Activated CD8-positive, alpha-beta memory T cell treated with anti-CD3 and anti-CD28 coated beads, Interleukin-2, amount 10 ng/mL, durations not matched to agents 7 days and 5 days (primary cell): Measurements from ENCODE around the gene WFIKKN2. TPM values are rescaled to one million over a fixed set of nuclear protein-coding genes. Genes with fewer than 3 reads are reported as not detected.

Experiments
- ATAC-seq: fragments of 150-1000 bp; cut with Tn5 transposase; one replicate; pipeline ENCODE4 v1.10.0; 2021; ENCODE audit warnings: moderate library complexity
- CTCF ChIA-PET: fragments of 350-600 bp; sonication (Branson Sonifier 250); formaldehyde crosslinking; loops from one replicate; lab custom pipeline; 2021; ENCODE audit warnings: antibody characterized with exemption; lab: Charles Lee
- DNase-seq: peaks from one replicate; pipeline ENCODE4 v3.0.0-alpha.2; 2020
- H3K27ac Mint-ChIP-seq: one replicate; pipeline ENCODE4 v1.8.0; 2021; ENCODE audit warnings: mild to moderate bottlenecking, mixed read lengths
- H3K27me3 Mint-ChIP-seq: one replicate; pipeline ENCODE4 v1.8.0; 2021; ENCODE audit warnings: mixed read lengths
- H3K36me3 Mint-ChIP-seq: one replicate; pipeline ENCODE4 v1.8.0; 2021; ENCODE audit warnings: mild to moderate bottlenecking, mixed read lengths
- H3K4me1 Mint-ChIP-seq: one replicate; pipeline ENCODE4 v1.8.0; 2021; ENCODE audit warnings: mixed read lengths
- H3K4me3 Mint-ChIP-seq: one replicate; pipeline ENCODE4 v1.8.0; 2021; ENCODE audit warnings: mild to moderate bottlenecking, moderate library complexity, mixed read lengths
- H3K9me3 Mint-ChIP-seq: one replicate; pipeline ENCODE4 v1.8.0; 2022; ENCODE audit warnings: low read depth, mixed read lengths
- total RNA-seq, 2 experiments: library from RNA; stranded (reverse); gene quantifications; one replicate each; pipeline ENCODE4 v1.2.3, GENCODE V29; 2021

Gene WFIKKN2, protein sequence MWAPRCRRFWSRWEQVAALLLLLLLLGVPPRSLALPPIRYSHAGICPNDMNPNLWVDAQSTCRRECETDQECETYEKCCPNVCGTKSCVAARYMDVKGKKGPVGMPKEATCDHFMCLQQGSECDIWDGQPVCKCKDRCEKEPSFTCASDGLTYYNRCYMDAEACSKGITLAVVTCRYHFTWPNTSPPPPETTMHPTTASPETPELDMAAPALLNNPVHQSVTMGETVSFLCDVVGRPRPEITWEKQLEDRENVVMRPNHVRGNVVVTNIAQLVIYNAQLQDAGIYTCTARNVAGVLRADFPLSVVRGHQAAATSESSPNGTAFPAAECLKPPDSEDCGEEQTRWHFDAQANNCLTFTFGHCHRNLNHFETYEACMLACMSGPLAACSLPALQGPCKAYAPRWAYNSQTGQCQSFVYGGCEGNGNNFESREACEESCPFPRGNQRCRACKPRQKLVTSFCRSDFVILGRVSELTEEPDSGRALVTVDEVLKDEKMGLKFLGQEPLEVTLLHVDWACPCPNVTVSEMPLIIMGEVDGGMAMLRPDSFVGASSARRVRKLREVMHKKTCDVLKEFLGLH
- total RNA-seq: not detected

DNA sequence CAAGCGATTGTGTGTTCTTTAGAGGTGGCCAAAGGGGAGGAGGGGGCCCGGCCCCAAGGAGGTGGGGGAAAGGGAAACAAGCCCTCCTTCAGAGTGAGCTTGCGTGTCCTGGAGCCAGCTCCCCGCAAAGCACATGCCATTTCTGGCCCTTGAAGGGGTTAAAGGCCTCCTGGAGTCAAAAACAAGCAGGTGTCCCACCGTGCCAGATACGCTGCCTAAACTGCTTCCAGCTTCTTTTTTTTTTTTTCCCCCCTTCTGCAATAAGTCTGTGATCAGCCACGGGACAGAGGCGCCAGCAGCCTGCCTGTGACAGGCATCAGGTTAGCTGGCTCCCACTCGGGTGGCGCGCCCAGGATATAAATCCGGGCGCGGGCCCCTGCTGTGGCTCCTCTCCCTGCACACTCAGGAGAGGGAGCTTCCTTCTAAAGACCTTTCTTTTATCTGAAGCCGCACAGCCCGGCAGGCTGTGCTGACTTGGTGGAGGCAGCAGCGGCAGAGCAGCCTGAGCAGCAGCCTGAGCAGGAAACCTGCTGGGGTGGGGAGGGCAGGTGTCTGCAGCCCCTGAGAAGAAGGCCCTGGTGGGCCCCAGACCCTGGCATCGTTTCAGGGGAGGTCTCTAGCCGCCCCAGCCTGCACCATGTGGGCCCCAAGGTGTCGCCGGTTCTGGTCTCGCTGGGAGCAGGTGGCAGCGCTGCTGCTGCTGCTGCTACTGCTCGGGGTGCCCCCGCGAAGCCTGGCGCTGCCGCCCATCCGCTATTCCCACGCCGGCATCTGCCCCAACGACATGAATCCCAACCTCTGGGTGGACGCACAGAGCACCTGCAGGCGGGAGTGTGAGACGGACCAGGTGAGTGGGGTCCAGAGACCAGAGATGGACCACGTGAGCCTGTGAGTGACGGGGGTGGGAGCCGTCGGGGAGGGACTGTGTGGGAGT lies at the start of gene WFIKKN2:
Gene WFIKKN2, plus strand, starts transcription at position 286 of the 934 bp plus-strand sequence. Its CDS starts 352 bp downstream, at position 638.
- no peak for ATAC-seq
- H3K4me1 Mint-ChIP-seq: no peaks in the 10 kb centered on the region
- no peaks in the 10 kb centered on the region for H3K9me3 Mint-ChIP-seq
- H3K4me3 Mint-ChIP-seq: no peak within 1 kb of the TSS
- no peak for DNase-seq
- no peaks in the 10 kb centered on the region for H3K36me3 Mint-ChIP-seq
- no peak within 1 kb of the TSS for H3K27ac Mint-ChIP-seq
- peaks cover 17% of the 10 kb centered on the region for H3K27me3 Mint-ChIP-seq
- CTCF ChIA-PET: interaction anchor here (1.1 to 1.5 kb wide), 3 partner anchors 13 to 17 kb away, joined by 3 to 5 read pairs (median 3); no protein-coding TSS in a partner anchor

DNA sequence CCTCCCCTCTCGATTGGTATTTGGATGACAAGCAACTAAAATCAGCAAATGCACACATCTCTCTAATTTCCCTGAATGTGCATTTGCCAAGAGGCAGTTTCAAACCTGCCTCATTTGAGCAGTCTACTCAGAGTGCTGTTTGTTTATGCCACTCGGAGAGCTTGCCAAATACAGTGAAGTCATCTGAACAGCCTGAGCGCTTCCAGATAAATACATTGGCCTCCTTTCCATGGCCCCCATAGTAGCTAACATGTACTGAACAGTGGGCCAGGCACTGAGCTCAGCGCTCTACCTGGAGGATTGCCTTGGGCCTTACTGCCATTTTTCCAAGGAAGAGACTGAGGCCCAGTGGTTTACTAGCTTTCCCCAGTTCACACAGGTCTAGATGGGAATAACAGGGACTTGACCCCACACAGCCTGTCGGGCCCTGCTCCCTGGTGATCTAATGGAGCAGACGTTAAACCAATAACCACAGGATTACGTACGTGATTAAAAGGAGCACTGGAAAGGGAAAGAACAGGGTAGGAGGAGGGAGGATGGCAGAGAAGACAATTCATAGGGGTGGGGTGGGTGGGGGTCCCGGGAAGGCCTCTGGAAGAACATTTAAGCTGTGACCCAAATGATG lies 49.3 kb upstream of the WFIKKN2 start:
- H3K27ac Mint-ChIP-seq: no peak overlapping the region
- H3K9me3 Mint-ChIP-seq: no peaks in the 10 kb centered on the region
- no peak overlapping the region for H3K4me3 Mint-ChIP-seq
- H3K27me3 Mint-ChIP-seq: peaks cover 23% of the 10 kb centered on the region
- no peak for ATAC-seq
- DNase-seq: no peak
- peaks cover 22% of the 10 kb centered on the region for H3K4me1 Mint-ChIP-seq
- H3K36me3 Mint-ChIP-seq: no peaks in the 10 kb centered on the region
- CTCF ChIA-PET: interaction anchor here (0.6 to 7.0 kb wide), 7 partner anchors 16 to 271 kb away, joined by 3 to 57 read pairs (median 6); no protein-coding TSS in a partner anchor

DNA sequence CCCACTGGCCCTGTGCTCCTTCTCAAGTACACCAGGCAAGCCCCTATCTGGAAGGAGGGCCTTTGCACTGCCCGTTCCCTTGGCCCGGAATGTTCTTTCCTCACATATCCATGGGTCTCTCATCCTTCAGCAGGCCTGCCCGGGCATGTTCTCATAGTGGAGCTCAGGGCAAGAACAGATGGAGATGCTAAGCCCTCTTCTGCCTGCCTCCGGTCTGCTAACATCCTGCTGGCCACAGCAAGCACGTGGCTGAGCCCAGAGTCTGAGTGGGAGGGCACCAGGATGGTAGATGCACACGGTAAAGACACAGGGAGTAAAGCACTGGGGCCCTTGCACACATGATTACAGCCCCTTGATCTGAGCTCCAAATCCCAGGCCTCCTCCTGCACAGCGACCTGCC lies 48.3 kb upstream of the WFIKKN2 start:
- Mint-ChIP-seq H3K27me3 (peaks cover 17% of the 10 kb centered on the region), H3K27ac (no peak overlapping the region), H3K4me1 (peaks cover 17% of the 10 kb centered on the region), H3K4me3 (no peak overlapping the region), H3K9me3 (no peaks in the 10 kb centered on the region), H3K36me3 (no peaks in the 10 kb centered on the region)
- ATAC-seq (no peak), DNase-seq (no peak)
- CTCF ChIA-PET: interaction anchor here (1.1 to 7.0 kb wide), 4 partner anchors 16 to 270 kb away, joined by 3 to 57 read pairs (median 21); no protein-coding TSS in a partner anchor

DNA sequence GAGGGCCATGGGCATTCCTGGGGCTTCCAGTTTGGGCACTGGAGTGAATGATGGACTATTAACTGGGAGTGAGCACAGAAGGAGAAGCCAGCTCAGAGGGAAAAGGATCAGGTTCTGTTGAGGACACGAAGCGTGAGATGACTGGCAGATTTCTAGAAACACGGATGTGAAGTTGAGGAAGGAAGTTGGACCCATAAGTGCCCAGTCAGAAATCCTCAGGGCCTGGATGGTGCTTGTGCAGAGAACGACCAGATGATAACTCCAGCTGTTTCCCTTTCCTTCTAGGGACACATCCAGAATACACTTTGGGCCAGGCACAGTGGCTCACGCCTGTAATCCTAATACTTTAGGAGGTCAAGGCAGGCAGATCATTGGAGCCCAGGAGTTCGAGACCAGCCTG lies 44.8 kb upstream of the WFIKKN2 start:
- CTCF ChIA-PET: interaction anchor here (0.7 to 1.7 kb wide), 3 partner anchors 8 to 51 kb away, joined by 3 to 6 read pairs (median 4); no protein-coding TSS in a partner anchor

DNA sequence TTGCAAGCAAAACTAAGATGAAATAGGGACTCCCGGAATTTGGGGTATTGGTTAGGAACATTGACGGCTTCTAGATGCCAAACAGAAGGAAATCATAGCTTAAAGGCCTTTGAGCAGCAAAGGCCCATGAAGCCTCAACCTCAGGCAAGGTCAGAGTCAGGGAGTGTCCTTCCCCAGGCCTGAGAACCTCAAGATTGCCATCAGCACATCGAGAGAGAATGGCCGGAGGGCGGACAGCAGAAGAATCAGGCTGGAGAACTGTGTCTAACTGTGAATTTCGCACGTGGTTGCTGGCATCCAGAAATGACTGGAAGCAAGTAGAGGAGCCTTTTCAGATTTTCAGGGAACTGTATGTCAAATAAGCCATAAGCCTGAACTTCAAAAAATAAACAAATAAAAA lies 43.3 kb upstream of the WFIKKN2 start:
- Mint-ChIP-seq H3K9me3 (no peaks in the 10 kb centered on the region), H3K4me3 (no peak overlapping the region)

More for the DNA sequence above, 44.8 kb upstream of the WFIKKN2 start:
- H3K9me3 Mint-ChIP-seq: no peaks in the 10 kb centered on the region
- H3K27ac Mint-ChIP-seq: no peak overlapping the region
- no peaks in the 10 kb centered on the region for H3K36me3 Mint-ChIP-seq
- H3K4me3 Mint-ChIP-seq: no peak overlapping the region
- peaks cover 6% of the 10 kb centered on the region for H3K27me3 Mint-ChIP-seq
- peaks cover 14% of the 10 kb centered on the region for H3K4me1 Mint-ChIP-seq
- DNase-seq (no peak), ATAC-seq (no peak)

DNA sequence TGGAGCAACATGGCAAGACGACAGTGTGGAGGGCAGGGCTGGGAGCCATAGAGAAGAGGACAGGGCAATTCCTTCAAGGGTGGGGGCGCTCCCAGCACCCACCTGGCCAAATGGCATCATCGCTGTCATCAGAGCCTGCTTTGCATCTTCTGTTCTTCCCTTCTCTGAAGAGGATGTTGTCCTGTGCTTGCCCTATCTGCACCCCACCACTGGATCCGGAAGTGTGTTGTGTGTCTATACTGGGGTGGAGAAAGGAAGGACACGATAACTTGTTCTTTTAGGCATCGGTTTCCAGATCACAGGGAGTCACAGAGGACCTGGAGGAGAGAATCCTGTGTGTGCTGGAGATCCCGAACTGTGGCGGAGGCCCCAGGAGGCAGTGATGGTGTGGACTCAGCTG lies 42.4 kb upstream of the WFIKKN2 start:
- no peak for DNase-seq
- H3K4me1 Mint-ChIP-seq: peaks cover 6% of the 10 kb centered on the region
- ATAC-seq: no peak
- peaks cover 6% of the 10 kb centered on the region for H3K27me3 Mint-ChIP-seq
- H3K4me3 Mint-ChIP-seq: no peak overlapping the region
- CTCF ChIA-PET: interaction anchor here (1.0 kb wide), 1 partner anchor 10 kb away, joined by 5 read pairs; no protein-coding TSS in a partner anchor
- no peaks in the 10 kb centered on the region for H3K36me3 Mint-ChIP-seq
- H3K9me3 Mint-ChIP-seq: no peaks in the 10 kb centered on the region
- H3K27ac Mint-ChIP-seq: no peak overlapping the region

More for the DNA sequence above, 43.3 kb upstream of the WFIKKN2 start:
- CTCF ChIA-PET: interaction anchor here (1.6 to 1.7 kb wide), 2 partner anchors 9 to 14 kb away, joined by 3 to 6 read pairs; no protein-coding TSS in a partner anchor
- Mint-ChIP-seq H3K27me3 (peaks cover 6% of the 10 kb centered on the region), H3K36me3 (no peaks in the 10 kb centered on the region), H3K4me1 (peaks cover 12% of the 10 kb centered on the region), H3K27ac (no peak overlapping the region)
- DNase-seq (no peak), ATAC-seq (no peak)

DNA sequence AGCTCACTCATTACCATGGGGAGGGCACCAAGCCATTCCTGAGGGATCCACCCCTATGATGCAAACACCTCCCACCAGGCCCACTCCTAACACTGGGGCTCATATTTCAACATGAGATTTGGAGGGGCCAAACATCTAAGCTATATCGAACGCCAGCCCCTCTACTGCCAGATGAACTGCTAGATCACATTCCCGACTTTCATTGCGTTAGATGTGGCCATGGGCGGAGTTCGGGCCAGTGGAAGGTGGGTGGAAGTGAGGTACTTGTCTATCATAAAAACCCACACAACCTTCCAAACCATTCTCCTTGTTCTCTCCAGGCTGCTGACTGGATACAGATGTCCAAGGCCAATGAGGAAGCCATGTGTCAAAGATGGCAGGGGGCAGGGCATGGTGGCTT lies 41.0 kb upstream of the WFIKKN2 start:
- Mint-ChIP-seq H3K9me3 (no peaks in the 10 kb centered on the region), H3K27ac (no peak overlapping the region), H3K27me3 (peaks cover 6% of the 10 kb centered on the region), H3K4me1 (no peaks in the 10 kb centered on the region), H3K36me3 (no peaks in the 10 kb centered on the region), H3K4me3 (no peak overlapping the region)
- DNase-seq: no peak
- ATAC-seq: no peak
- CTCF ChIA-PET: interaction anchor here (0.6 to 1.0 kb wide), 2 partner anchors 9 to 25 kb away, joined by 3 read pairs; no protein-coding TSS in a partner anchor

DNA sequence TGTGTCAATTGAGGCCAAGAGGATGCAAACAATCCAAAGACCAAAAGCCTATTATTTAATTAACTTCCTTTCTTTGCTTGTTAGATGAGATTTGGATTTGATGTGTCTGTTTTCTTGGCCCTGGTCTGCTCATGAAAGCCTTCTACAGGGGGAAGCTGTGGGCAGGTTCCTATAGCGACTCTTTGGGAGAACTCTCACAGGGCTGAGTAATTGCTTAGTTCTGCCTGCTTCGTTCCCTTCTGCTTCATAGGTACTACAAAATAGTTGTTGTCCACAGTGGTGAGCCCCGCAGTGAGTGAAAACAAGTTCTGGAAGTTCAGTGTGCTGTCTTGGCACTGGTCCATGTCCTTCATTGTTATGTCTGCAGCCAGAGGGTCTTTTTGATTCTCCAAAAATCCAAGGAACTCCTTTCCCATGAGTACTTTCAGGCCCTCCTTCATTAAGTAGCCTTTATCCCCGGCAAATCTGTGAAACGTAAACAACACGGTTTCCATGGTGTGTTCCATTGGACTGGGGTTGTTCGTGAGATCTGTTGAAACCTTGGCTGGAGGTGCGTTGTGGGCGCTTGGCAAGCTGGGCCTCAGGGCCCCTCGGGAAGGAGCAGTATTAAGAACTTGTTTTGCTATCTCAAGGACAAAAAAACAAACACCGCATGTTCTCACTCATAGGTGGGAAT lies 38.1 kb upstream of the WFIKKN2 start:
- H3K27ac Mint-ChIP-seq: no peak overlapping the region
- no peaks in the 10 kb centered on the region for H3K9me3 Mint-ChIP-seq
- CTCF ChIA-PET: interaction anchor here (0.6 to 2.1 kb wide), 3 partner anchors 15 to 160 kb away, joined by 3 to 5 read pairs (median 4); no protein-coding TSS in a partner anchor

DNA sequence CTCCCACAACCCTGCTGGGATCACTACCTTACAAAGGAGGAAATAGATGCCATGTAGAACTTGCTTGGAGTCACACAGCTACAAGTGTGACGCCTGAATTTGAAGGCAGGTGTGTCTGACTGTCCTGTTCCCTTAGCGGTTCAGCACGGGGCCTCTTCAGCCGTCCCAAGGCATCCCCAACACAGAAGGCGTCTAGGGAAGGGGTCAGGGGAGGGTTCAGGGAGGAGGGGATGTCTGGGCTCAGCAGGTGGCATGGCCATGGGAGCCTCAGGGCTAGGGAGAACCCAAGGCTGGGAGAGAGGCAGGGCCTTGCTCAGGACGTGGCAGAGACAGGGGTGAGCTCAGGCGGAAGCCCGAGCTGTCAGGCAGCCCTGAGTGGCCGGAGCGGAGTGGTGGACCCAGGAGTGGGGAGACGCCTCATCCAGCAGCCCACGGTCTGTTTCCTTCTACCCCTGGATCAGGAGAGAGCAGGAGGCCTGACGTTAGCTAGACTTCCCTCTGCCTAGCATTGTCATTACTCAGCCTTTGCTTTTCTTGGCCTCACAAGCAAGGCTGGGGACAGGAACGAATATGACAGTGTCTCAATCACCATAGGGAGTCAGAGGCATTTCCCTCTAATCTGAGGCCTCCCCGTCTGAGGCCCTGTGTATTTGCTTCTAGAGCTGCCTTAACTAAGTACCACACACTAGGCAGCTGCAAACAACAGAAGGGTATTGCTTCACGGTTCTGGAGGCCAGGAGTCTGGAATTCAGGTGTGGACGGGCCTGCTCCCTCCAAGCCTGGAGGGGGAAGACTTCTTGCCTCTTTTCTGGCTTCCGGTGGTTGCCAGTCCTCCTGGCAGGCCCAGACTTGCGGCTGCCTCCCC lies 36.7 kb upstream of the WFIKKN2 start:
- Mint-ChIP-seq H3K36me3 (no peaks in the 10 kb centered on the region), H3K4me1 (no peaks in the 10 kb centered on the region), H3K9me3 (no peaks in the 10 kb centered on the region), H3K4me3 (no peak overlapping the region), H3K27me3 (no peaks in the 10 kb centered on the region), H3K27ac (no peak overlapping the region)
- DNase-seq: no peak
- CTCF ChIA-PET: interaction anchor here (1.3 kb wide), 1 partner anchor 158 kb away, joined by 3 read pairs; no protein-coding TSS in a partner anchor
- no peak for ATAC-seq

More for the DNA sequence above, 38.1 kb upstream of the WFIKKN2 start:
- H3K36me3 Mint-ChIP-seq: no peaks in the 10 kb centered on the region
- no peak for DNase-seq
- no peak overlapping the region for H3K4me3 Mint-ChIP-seq
- H3K4me1 Mint-ChIP-seq: no peaks in the 10 kb centered on the region
- ATAC-seq: no peak
- H3K27me3 Mint-ChIP-seq: no peaks in the 10 kb centered on the region

DNA sequence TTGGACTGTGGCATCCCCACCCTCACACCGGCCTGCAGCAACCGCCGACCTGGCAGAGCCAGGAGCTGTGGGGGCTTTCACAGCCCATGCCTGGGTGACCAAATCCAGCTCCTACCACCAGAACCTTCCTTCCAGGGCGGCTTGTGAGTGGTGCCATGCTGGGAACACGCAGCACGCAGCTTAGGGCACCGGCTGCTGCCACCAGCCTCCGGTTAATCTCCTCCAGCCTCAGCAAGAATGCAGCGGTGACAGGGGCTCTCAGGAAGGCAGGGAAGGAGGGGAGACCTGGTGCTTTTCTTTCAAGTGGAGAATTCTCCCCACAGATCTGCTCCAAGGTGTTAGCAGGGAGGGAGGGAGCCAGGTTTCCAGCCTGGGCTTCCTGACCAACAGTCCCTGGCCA lies 35.8 kb upstream of the WFIKKN2 start:
- DNase-seq: no peak
- Mint-ChIP-seq H3K9me3 (no peaks in the 10 kb centered on the region), H3K27me3 (no peaks in the 10 kb centered on the region), H3K4me3 (no peak overlapping the region), H3K27ac (no peak overlapping the region), H3K36me3 (no peaks in the 10 kb centered on the region), H3K4me1 (no peaks in the 10 kb centered on the region)
- no peak for ATAC-seq
- CTCF ChIA-PET: no interaction called here

DNA sequence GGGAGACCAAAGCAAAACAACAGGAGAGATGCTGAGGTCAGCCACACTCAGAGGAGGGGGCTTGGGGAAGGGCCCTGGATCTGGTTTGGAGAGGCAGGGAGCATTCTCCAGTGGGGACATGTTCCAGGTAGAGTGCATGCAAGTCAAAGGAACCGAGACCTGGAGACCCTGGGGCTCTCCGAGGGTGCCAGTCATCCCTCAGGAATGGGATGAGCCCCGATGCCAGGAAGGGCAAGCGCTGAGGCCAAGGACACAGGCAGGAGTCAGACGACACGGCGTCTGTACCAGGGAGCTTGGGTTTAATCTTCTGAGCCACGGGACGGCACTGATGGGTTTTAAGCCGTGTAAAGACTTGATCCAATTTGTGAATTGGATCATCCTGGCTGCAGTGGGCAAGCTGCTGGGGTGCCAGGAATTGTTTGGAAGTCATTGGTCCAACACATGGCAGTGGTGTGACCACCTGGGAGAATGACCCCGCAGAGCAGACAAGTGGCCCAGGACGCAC lies 35.1 kb upstream of the WFIKKN2 start:
- Mint-ChIP-seq H3K27me3 (no peaks in the 10 kb centered on the region), H3K9me3 (no peaks in the 10 kb centered on the region), H3K27ac (no peak overlapping the region), H3K4me1 (no peaks in the 10 kb centered on the region), H3K36me3 (no peaks in the 10 kb centered on the region), H3K4me3 (no peak overlapping the region)
- ATAC-seq: no peak
- DNase-seq: no peak
- CTCF ChIA-PET: interaction anchor here (1.3 to 3.5 kb wide), 2 partner anchors 16 to 353 kb away, joined by 4 to 20 read pairs; partner anchors contain the start of gene NME1
